Erythroblast (primary cell): ENCODE measurements around the gene MAP3K4.

Source experiments
- GATA1 ChIP-seq: IDR thresholded peaks from 2 replicates; pipeline ENCODE4 v1.6.1; 2011; ENCODE audit warnings: low read depth, mild to moderate bottlenecking, control low read depth, low read length, moderate library complexity
- POLR2A ChIP-seq: IDR thresholded peaks from 2 replicates; pipeline ENCODE4 v1.6.1; 2011; ENCODE audit warnings: mild to moderate bottlenecking, low read length

DNA sequence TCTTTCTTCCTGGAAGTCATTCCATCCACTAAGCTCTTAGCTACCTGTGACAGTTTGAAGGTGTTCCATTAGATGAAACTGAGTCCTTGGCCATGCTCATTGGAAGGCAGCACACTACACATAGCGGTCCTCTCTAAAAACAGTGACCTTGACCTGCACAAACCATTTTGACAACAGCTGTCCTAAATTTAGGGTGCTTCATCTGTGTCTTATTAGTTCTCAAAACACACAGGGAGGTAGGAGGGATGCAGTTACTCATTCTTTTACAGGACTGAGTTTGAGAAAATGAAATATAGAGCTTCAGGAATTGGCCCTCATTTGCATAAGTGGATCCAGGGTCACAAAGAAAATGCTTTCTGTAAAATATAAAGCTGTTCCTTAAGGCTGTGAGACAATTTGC lies 20.4 kb upstream of the MAP3K4 start:
- TF ChIP-seq POLR2A (no peak), GATA1 (no peak)
